ENCODE results near the gene ATP1B2. TPM values are rescaled to one million over a fixed set of nuclear protein-coding genes. Genes with fewer than 3 reads are reported as not detected.

ATP1B2 gene
- total and polyA plus RNA-seq, 9 of the 15 experiments (the other 6 are each of a cell fraction or from before 2014, with no cell fraction given): 0.23 to 6.0 (median 0.99) TPM

DNA sequence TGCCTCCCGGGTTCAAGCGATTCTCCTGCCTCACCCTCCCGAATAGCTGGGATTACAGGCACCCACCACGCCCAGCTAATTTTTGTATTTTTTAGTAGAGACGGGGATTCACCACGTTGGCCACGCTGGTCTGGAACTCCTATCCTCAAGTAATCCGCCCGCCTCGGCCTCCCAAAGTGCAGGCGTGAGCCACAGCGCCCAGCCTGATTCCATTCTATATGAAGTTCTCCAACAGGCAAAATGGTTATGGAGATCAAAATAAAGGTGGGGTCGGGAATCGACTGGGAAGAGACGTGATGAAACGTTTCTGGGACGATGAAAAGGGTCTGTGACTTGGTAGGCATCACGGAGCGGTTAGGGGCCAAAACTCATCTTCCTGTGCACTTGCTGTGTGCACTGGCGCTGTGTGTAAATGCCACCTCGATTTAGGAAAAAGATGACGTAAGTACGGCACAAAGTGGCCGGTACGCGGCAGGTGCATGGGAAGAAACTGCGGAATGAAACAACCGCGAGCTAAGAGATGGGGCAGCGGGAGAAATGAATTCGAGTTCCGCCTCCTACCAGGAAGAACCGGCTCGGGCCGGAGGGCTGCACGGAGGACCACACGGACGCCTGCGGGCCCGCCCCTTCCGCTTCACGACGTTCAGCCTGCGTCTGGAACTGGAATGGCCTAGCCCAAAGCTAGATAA, 35.0 kb downstream of the ATP1B2 start (continued):
- TF ChIP-seq, protein P1, sequence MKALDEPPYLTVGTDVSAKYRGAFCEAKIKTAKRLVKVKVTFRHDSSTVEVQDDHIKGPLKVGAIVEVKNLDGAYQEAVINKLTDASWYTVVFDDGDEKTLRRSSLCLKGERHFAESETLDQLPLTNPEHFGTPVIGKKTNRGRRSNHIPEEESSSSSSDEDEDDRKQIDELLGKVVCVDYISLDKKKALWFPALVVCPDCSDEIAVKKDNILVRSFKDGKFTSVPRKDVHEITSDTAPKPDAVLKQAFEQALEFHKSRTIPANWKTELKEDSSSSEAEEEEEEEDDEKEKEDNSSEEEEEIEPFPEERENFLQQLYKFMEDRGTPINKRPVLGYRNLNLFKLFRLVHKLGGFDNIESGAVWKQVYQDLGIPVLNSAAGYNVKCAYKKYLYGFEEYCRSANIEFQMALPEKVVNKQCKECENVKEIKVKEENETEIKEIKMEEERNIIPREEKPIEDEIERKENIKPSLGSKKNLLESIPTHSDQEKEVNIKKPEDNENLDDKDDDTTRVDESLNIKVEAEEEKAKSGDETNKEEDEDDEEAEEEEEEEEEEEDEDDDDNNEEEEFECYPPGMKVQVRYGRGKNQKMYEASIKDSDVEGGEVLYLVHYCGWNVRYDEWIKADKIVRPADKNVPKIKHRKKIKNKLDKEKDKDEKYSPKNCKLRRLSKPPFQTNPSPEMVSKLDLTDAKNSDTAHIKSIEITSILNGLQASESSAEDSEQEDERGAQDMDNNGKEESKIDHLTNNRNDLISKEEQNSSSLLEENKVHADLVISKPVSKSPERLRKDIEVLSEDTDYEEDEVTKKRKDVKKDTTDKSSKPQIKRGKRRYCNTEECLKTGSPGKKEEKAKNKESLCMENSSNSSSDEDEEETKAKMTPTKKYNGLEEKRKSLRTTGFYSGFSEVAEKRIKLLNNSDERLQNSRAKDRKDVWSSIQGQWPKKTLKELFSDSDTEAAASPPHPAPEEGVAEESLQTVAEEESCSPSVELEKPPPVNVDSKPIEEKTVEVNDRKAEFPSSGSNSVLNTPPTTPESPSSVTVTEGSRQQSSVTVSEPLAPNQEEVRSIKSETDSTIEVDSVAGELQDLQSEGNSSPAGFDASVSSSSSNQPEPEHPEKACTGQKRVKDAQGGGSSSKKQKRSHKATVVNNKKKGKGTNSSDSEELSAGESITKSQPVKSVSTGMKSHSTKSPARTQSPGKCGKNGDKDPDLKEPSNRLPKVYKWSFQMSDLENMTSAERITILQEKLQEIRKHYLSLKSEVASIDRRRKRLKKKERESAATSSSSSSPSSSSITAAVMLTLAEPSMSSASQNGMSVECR (CRISPR knock-in tag; IDR thresholded peaks at IDR 0.05): peak; percentile 90
- TF ChIP-seq POLR2AphosphoS2 (IDR thresholded peaks at IDR 0.05; ENCODE audit: low read length) (no peak; the same call in 1 of the 2 replicates), HMG20B (CRISPR knock-in tag; IDR thresholded peaks at IDR 0.05) (no peak), NEUROD1 (IDR thresholded peaks at IDR 0.05; ENCODE audit: borderline replicate concordance, low read depth, low read length, partially characterized antibody) (no peak), STAT5A (IDR thresholded peaks at IDR 0.05; ENCODE audit: borderline replicate concordance, low read length) (no peak), NR2C1 (IDR thresholded peaks at IDR 0.05) (no peak), NR2C1 (tag; IDR thresholded peaks at IDR 0.05) (no peak), RAD21 (CRISPR knock-in tag; conservative IDR thresholded peaks at IDR 0.05 in 1 of 2, IDR thresholded peaks at IDR 0.05 in 1 of 2) (no peak), SMARCA4 (IDR thresholded peaks at IDR 0.05) (peak; percentile 41; the same call in 1 of the 2 replicates), ZNF175 (CRISPR knock-in tag; IDR thresholded peaks at IDR 0.05; ENCODE audit: low read depth) (no peak), TEAD2 (tag; IDR thresholded peaks at IDR 0.05) (no peak), EP300 (IDR thresholded peaks at IDR 0.05; ENCODE audit: low read length) (peak; percentile 59)
- TF ChIP-seq, protein P2, sequence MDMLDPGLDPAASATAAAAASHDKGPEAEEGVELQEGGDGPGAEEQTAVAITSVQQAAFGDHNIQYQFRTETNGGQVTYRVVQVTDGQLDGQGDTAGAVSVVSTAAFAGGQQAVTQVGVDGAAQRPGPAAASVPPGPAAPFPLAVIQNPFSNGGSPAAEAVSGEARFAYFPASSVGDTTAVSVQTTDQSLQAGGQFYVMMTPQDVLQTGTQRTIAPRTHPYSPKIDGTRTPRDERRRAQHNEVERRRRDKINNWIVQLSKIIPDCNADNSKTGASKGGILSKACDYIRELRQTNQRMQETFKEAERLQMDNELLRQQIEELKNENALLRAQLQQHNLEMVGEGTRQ (CRISPR knock-in tag; IDR thresholded peaks at IDR 0.05): no peak
- TF ChIP-seq, protein P3, sequence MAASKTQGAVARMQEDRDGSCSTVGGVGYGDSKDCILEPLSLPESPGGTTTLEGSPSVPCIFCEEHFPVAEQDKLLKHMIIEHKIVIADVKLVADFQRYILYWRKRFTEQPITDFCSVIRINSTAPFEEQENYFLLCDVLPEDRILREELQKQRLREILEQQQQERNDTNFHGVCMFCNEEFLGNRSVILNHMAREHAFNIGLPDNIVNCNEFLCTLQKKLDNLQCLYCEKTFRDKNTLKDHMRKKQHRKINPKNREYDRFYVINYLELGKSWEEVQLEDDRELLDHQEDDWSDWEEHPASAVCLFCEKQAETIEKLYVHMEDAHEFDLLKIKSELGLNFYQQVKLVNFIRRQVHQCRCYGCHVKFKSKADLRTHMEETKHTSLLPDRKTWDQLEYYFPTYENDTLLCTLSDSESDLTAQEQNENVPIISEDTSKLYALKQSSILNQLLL (CRISPR knock-in tag; IDR thresholded peaks at IDR 0.05; ENCODE audit: borderline replicate concordance): no peak
- TF ChIP-seq, protein P4, sequence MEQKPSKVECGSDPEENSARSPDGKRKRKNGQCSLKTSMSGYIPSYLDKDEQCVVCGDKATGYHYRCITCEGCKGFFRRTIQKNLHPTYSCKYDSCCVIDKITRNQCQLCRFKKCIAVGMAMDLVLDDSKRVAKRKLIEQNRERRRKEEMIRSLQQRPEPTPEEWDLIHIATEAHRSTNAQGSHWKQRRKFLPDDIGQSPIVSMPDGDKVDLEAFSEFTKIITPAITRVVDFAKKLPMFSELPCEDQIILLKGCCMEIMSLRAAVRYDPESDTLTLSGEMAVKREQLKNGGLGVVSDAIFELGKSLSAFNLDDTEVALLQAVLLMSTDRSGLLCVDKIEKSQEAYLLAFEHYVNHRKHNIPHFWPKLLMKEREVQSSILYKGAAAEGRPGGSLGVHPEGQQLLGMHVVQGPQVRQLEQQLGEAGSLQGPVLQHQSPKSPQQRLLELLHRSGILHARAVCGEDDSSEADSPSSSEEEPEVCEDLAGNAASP (IDR thresholded peaks at IDR 0.05): no peak
- TF ChIP-seq, protein P5, sequence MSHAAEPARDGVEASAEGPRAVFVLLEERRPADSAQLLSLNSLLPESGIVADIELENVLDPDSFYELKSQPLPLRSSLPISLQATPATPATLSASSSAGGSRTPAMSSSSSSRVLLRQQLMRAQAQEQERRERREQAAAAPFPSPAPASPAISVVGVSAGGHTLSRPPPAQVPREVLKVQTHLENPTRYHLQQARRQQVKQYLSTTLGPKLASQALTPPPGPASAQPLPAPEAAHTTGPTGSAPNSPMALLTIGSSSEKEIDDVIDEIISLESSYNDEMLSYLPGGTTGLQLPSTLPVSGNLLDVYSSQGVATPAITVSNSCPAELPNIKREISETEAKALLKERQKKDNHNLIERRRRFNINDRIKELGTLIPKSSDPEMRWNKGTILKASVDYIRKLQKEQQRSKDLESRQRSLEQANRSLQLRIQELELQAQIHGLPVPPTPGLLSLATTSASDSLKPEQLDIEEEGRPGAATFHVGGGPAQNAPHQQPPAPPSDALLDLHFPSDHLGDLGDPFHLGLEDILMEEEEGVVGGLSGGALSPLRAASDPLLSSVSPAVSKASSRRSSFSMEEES (CRISPR knock-in tag; IDR thresholded peaks at IDR 0.05): no peak
